HCT116 (cell line): ENCODE measurements around the gene PGAP3. TPM values are rescaled to one million over a fixed set of nuclear protein-coding genes. Genes with fewer than 3 reads are reported as not detected.

Experiments used
- ATAC-seq: fragments of 200-7000 bp; cut with Tn5 transposase; 2 replicates; pipeline ENCODE4 v1.9.1; 2020; ENCODE audit warnings: mild to moderate bottlenecking, moderate library complexity
- BruUV-seq: library from RNA; stranded (reverse); fragments of 400-500 nt; replicated peaks from 2 replicates; lab custom pipeline; 2021; lab: Mats Ljungman, UMichigan
- CTCF ChIA-PET: fragments of 300-600 bp; sonication (Branson Sonifier 250); formaldehyde crosslinking; loops from one replicate; lab custom pipeline; 2021; ENCODE audit warnings: antibody characterized with exemption; lab: Charles Lee
- POLR2A ChIA-PET: fragments of 300-600, 350-600 bp; sonication (Branson Sonifier 250); formaldehyde crosslinking; loops from one replicate; lab custom pipeline; 2021; ENCODE audit warnings: antibody characterized with exemption; lab: Charles Lee
- RAD21 ChIA-PET, 2 experiments: fragments of 300-600 bp; sonication (Branson Sonifier 250); formaldehyde crosslinking; loops; one replicate each; lab custom pipeline; 2023; ENCODE audit warnings: low total read pairs in 2 of 2; ENCODE audit not compliant: uncharacterized antibody in 2 of 2, unreplicated experiment in 2 of 2, low non-redundant PET in 1 of 2; lab: Charles Lee
- DNase-seq: peaks from one replicate; pipeline ENCODE4 v3.0.0-alpha.2; 2010; ENCODE audit warnings: low read depth, low spot score
- H2AFZ ChIP-seq: fragments of 200-600 bp; shearing (Covaris generic), sonication (generic); 2 replicates; pipeline ENCODE4 v1.6.1; 2017; ENCODE audit warnings: low read depth, mixed run types, mixed read lengths, antibody characterized with exemption, low read length; ENCODE audit not compliant: poor library complexity, severe bottlenecking
- H3K27ac ChIP-seq: 2 replicates; pipeline ENCODE4 v1.5.1; 2012; ENCODE audit warnings: low read depth, low read length
- H3K27me3 ChIP-seq: fragments of 200-600 bp; sonication (generic); 2 replicates; pipeline ENCODE4 v1.6.1; 2016; ENCODE audit warnings: mixed run types, low read length, mixed read lengths; ENCODE audit not compliant: insufficient read depth
- H3K36me3 ChIP-seq, 2 experiments: fragments of 200-500 bp in 1 of 2; fragments of 200-600 bp in 1 of 2; sonication (Bioruptor generic) in 1 of 2; sonication (generic) in 1 of 2; 2 replicates each; pipeline versions ENCODE4 v1.5.1 to v1.6.1; 2014 to 2016; ENCODE audit warnings: low read length in 2 of 2, inconsistent platforms in 1 of 2, mixed read lengths in 1 of 2, mixed run types in 1 of 2; ENCODE audit not compliant: insufficient read depth in 2 of 2, control insufficient read depth in 1 of 2
- H3K4me1 ChIP-seq, 2 experiments: fragments of 200-600 bp in 1 of 2; sonication (generic) in 1 of 2; 2 replicates each; pipeline versions ENCODE4 v1.5.1 to v1.6.1; 2012 to 2017; ENCODE audit warnings: low read length in 2 of 2, inconsistent platforms in 1 of 2, mild to moderate bottlenecking in 1 of 2, mixed read lengths in 1 of 2, mixed run types in 1 of 2, moderate library complexity in 1 of 2; ENCODE audit not compliant: insufficient read depth in 2 of 2, control insufficient read depth in 1 of 2
- H3K4me2 ChIP-seq: fragments of 200-600 bp; sonication (generic); 2 replicates; pipeline ENCODE4 v1.6.1; 2017; ENCODE audit warnings: mixed run types, low read length, mixed read lengths
- H3K4me3 ChIP-seq, 2 experiments: fragments of 200-600 bp in 1 of 2; sonication (generic) in 1 of 2; replicated peaks in 1 of 2; 2 replicates each; pipeline ENCODE4 v1.5.1; 2011 to 2016; ENCODE audit warnings: low read length in 2 of 2, control low read depth in 1 of 2, low read depth in 1 of 2, mild to moderate bottlenecking in 1 of 2, mixed read lengths in 1 of 2, mixed run types in 1 of 2
- H3K79me2 ChIP-seq: fragments of 200-600 bp; sonication (generic); 2 replicates; pipeline ENCODE4 v1.6.1; 2017; ENCODE audit warnings: mild to moderate bottlenecking, mixed run types, low read length, moderate library complexity, mixed read lengths; ENCODE audit not compliant: insufficient read depth
- H3K9ac ChIP-seq: fragments of 200-600 bp; sonication (generic); 2 replicates; pipeline ENCODE4 v1.6.1; 2016; ENCODE audit warnings: low read length, mixed read lengths
- H3K9me2 ChIP-seq: fragments of 200-600 bp; sonication (generic), shearing (Covaris generic); 2 replicates; pipeline ENCODE4 v1.6.1; 2017; ENCODE audit warnings: mixed run types, mild to moderate bottlenecking, moderate library complexity; ENCODE audit not compliant: insufficient read depth
- H3K9me3 ChIP-seq, 2 experiments: fragments of 200-500 bp in 1 of 2; fragments of 200-600 bp in 1 of 2; sonication (Bioruptor generic) in 1 of 2; sonication (generic) in 1 of 2; 2 replicates each; pipeline ENCODE4 v1.6.1; 2014 to 2017; ENCODE audit warnings: low read length in 2 of 2, mixed read lengths in 2 of 2, inconsistent platforms in 1 of 2, low read depth in 1 of 2, mild to moderate bottlenecking in 1 of 2, mixed run types in 1 of 2, moderate library complexity in 1 of 2; ENCODE audit not compliant: control insufficient read depth in 1 of 2, insufficient read depth in 1 of 2
- H4K20me1 ChIP-seq: fragments of 200-600 bp; sonication (generic), shearing (Covaris generic); 2 replicates; pipeline ENCODE4 v1.6.1; 2017; ENCODE audit warnings: mixed run types, mild to moderate bottlenecking, moderate library complexity; ENCODE audit not compliant: insufficient read depth
- CBX3 ChIP-seq: IDR thresholded peaks from 2 replicates; pipeline ENCODE4 v1.6.1; 2012; ENCODE audit warnings: low read depth
- CEBPB ChIP-seq: IDR thresholded peaks from 2 replicates; pipeline ENCODE4 v1.6.1; 2012; ENCODE audit warnings: low read depth
- CTCF ChIP-seq, 3 experiments: fragments of 200-600 bp in 1 of 3; sonication (generic) in 1 of 3; IDR thresholded peaks in 2 of 3; conservative IDR thresholded peaks in 1 of 3; 2 replicates each; pipeline ENCODE4 v1.5.1; 2012 to 2017; ENCODE audit warnings: low read depth in 2 of 3, low read length in 2 of 3, antibody characterized with exemption in 1 of 3, borderline replicate concordance in 1 of 3, control low read depth in 1 of 3, mild to moderate bottlenecking in 1 of 3, mixed read lengths in 1 of 3, mixed run types in 1 of 3, moderate library complexity in 1 of 3; ENCODE audit not compliant: insufficient read depth in 1 of 3
- ELF1 ChIP-seq: IDR thresholded peaks from 2 replicates; pipeline ENCODE4 v1.6.1; 2012; ENCODE audit warnings: low read depth, borderline replicate concordance
- EZH2 ChIP-seq: fragments of 200-600 bp; sonication (generic); IDR thresholded peaks from 2 replicates; pipeline ENCODE4 v1.6.1; 2017; ENCODE audit warnings: antibody characterized with exemption, mixed run types
- FOSL1 ChIP-seq: IDR thresholded peaks from 2 replicates; pipeline ENCODE4 v1.6.1; 2012; ENCODE audit warnings: low read depth
- MAX ChIP-seq: IDR thresholded peaks from 2 replicates; pipeline ENCODE4 v1.6.1; 2012
- POLR2A ChIP-seq: IDR thresholded peaks from 2 replicates; pipeline ENCODE4 v1.7.0; 2011; ENCODE audit warnings: borderline replicate concordance; ENCODE audit not compliant: insufficient read depth, insufficient read length; ENCODE audit errors: extremely low read depth
- SIN3A ChIP-seq: IDR thresholded peaks from 2 replicates; pipeline ENCODE4 v1.6.1; 2012; ENCODE audit warnings: low read depth
- SP1 ChIP-seq: IDR thresholded peaks from 2 replicates; pipeline ENCODE4 v1.6.1; 2012; ENCODE audit warnings: low read depth
- SRF ChIP-seq: IDR thresholded peaks from 2 replicates; pipeline ENCODE4 v1.6.1; 2012; ENCODE audit warnings: low read depth
- TCF7L2 ChIP-seq: IDR thresholded peaks from 2 replicates; pipeline ENCODE4 v1.7.0; 2011; ENCODE audit warnings: borderline replicate concordance, inconsistent platforms; ENCODE audit not compliant: insufficient read depth, insufficient read length; ENCODE audit errors: extremely low read depth
- YY1 ChIP-seq: IDR thresholded peaks from 2 replicates; pipeline ENCODE4 v1.6.1; 2011; ENCODE audit warnings: low read length, low read depth, moderate library complexity, mild to moderate bottlenecking; ENCODE audit not compliant: insufficient replicate concordance; ENCODE audit errors: extremely low read depth
- ZFX ChIP-seq: fragments of 450-650 bp; IDR thresholded peaks from 2 replicates; pipeline ENCODE4 v1.6.1; 2017
- ZNF274 ChIP-seq: fragments of 200-500 bp; sonication (Bioruptor generic); IDR thresholded peaks from 2 replicates; pipeline ENCODE4 v1.6.1; 2014; ENCODE audit warnings: mild to moderate bottlenecking, low read depth, low read length, inconsistent platforms
- intact Hi-C: fragments of 100-400 bp; cut with micrococcal nuclease; formaldehyde crosslinking; loops from 2 replicates; pipeline ENCODE4 v1.10.0; 2022
- total RNA-seq: library from RNA; stranded (reverse); gene quantifications from one replicate; pipeline ENCODE4 v1.2.1, GENCODE V29; 2021; ENCODE audit not compliant: unreplicated experiment
- TF ChIP-seq, protein P1 (sequence below): IDR thresholded peaks from 2 replicates; pipeline ENCODE4 v1.6.1; 2012; ENCODE audit warnings: low read depth
- TF ChIP-seq, protein P2 (sequence below): IDR thresholded peaks from 2 replicates; pipeline ENCODE4 v1.6.1; 2012

PGAP3 gene
- total RNA-seq, 1 experiment from 2014 or later = 15.2 TPM

- TF ChIP-seq SRF (no peak), EZH2 (no peak), SP1 (no peak), ZFX (no peak), ZNF274 (no peak), CTCF (IDR thresholded peaks at IDR 0.05 in 2 of 3, conservative IDR thresholded peaks at IDR 0.05 in 1 of 3; ENCODE audit: borderline replicate concordance in 1 of 3, insufficient read depth in 1 of 3, low read depth in 2 of 3, low read length in 2 of 3) (no peak), ELF1 (no peak), TCF7L2 (no peak), MAX (no peak), SIN3A (no peak), FOSL1 (no peak), CBX3 (no peak), POLR2A (no peak), YY1 (no peak), CEBPB (no peak)
- TF ChIP-seq, protein P1, sequence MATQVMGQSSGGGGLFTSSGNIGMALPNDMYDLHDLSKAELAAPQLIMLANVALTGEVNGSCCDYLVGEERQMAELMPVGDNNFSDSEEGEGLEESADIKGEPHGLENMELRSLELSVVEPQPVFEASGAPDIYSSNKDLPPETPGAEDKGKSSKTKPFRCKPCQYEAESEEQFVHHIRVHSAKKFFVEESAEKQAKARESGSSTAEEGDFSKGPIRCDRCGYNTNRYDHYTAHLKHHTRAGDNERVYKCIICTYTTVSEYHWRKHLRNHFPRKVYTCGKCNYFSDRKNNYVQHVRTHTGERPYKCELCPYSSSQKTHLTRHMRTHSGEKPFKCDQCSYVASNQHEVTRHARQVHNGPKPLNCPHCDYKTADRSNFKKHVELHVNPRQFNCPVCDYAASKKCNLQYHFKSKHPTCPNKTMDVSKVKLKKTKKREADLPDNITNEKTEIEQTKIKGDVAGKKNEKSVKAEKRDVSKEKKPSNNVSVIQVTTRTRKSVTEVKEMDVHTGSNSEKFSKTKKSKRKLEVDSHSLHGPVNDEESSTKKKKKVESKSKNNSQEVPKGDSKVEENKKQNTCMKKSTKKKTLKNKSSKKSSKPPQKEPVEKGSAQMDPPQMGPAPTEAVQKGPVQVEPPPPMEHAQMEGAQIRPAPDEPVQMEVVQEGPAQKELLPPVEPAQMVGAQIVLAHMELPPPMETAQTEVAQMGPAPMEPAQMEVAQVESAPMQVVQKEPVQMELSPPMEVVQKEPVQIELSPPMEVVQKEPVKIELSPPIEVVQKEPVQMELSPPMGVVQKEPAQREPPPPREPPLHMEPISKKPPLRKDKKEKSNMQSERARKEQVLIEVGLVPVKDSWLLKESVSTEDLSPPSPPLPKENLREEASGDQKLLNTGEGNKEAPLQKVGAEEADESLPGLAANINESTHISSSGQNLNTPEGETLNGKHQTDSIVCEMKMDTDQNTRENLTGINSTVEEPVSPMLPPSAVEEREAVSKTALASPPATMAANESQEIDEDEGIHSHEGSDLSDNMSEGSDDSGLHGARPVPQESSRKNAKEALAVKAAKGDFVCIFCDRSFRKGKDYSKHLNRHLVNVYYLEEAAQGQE = no peak
- TF ChIP-seq, protein P2, sequence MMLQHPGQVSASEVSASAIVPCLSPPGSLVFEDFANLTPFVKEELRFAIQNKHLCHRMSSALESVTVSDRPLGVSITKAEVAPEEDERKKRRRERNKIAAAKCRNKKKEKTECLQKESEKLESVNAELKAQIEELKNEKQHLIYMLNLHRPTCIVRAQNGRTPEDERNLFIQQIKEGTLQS = no peak
- TF ChIP-seq, all 23 proteins: peak for 0
- H3K4me1 ChIP-seq = peaks cover 22 to 27% of the 10 kb centered on the region in 2 experiments
- H3K36me3 ChIP-seq = peaks cover 2 to 5% of the 10 kb centered on the region in 2 experiments; a peak in 1 of 4 replicates
Measured at GRCh38 chr17:39660011-39660360, 27.9 kb downstream of the PGAP3 start.

More at GRCh38 chr17:39660011-39660360, 27.9 kb downstream of the PGAP3 start:
- H2AFZ ChIP-seq = no peak overlapping the region
- ChIA-PET RAD21 (no interaction called here), POLR2A (no interaction called here), CTCF (no interaction called here)
- no peaks in the 10 kb centered on the region for H3K9me3 ChIP-seq
- no peaks in the 10 kb centered on the region for H3K9me2 ChIP-seq
- H3K27me3 ChIP-seq = no peaks in the 10 kb centered on the region
- H3K4me2 ChIP-seq = no peak overlapping the region
- DNase-seq (no peak), ATAC-seq (no peak)
- H4K20me1 ChIP-seq = no peaks in the 10 kb centered on the region
- H3K79me2 ChIP-seq = no peaks in the 10 kb centered on the region
- no peak overlapping the region for H3K4me3 ChIP-seq
- intact Hi-C loops = no loop called here
- no peak overlapping the region for H3K27ac ChIP-seq
- no peak overlapping the region for H3K9ac ChIP-seq
- BruUV-seq = no TSS peak
